Trophoblast cell (in vitro differentiated cells and primary cell): ENCODE results near the gene APEX1.

Source experiments
- DNase-seq, 2 donors: peaks; one replicate each; pipeline ENCODE4 v3.0.0-alpha.2; 2016
- H2AFZ ChIP-seq: 2 replicates; pipeline ENCODE4 v1.6.1; 2013; ENCODE audit warnings: low read length, moderate library complexity, mild to moderate bottlenecking; ENCODE audit not compliant: insufficient read depth, poor library complexity
- H2AK5ac ChIP-seq: 2 replicates; pipeline ENCODE4 v1.6.1; 2013; ENCODE audit warnings: mild to moderate bottlenecking, low read length
- H2BK120ac ChIP-seq: 2 replicates; pipeline ENCODE4 v1.6.1; 2013; ENCODE audit warnings: low read length, mild to moderate bottlenecking, moderate library complexity; ENCODE audit not compliant: insufficient read depth, poor library complexity
- H2BK12ac ChIP-seq: 2 replicates; pipeline ENCODE4 v1.6.1; 2013; ENCODE audit warnings: mild to moderate bottlenecking, low read length, moderate library complexity
- H2BK5ac ChIP-seq: 2 replicates; pipeline ENCODE4 v1.6.1; 2013; ENCODE audit warnings: low read length, low read depth, moderate library complexity, mild to moderate bottlenecking; ENCODE audit not compliant: poor library complexity
- H3K14ac ChIP-seq: 2 replicates; pipeline ENCODE4 v1.6.1; 2013; ENCODE audit warnings: mild to moderate bottlenecking, low read length
- H3K18ac ChIP-seq: 2 replicates; pipeline ENCODE4 v1.6.1; 2013; ENCODE audit warnings: mild to moderate bottlenecking, low read length
- H3K23ac ChIP-seq: 2 replicates; pipeline ENCODE4 v1.6.1; 2013; ENCODE audit warnings: low read length
- H3K27ac ChIP-seq: 2 replicates; pipeline ENCODE4 v1.5.1; 2013; ENCODE audit warnings: low read depth, mild to moderate bottlenecking, inconsistent platforms, low read length, moderate library complexity
- H3K27me3 ChIP-seq: 2 replicates; pipeline ENCODE4 v1.6.1; 2013; ENCODE audit warnings: inconsistent platforms, mild to moderate bottlenecking, low read length, moderate library complexity; ENCODE audit not compliant: insufficient read depth
- H3K36me3 ChIP-seq, 2 experiments: 1 replicate in 1 of 2; 2 replicates in 1 of 2; pipeline ENCODE4 v1.6.1; 2013; ENCODE audit warnings: low read length in 2 of 2, mild to moderate bottlenecking in 2 of 2, moderate library complexity in 1 of 2; ENCODE audit not compliant: insufficient read depth in 2 of 2, control insufficient read depth in 1 of 2
- H3K4ac ChIP-seq: 2 replicates; pipeline ENCODE4 v1.6.1; 2013; ENCODE audit warnings: low read depth, mild to moderate bottlenecking, low read length, moderate library complexity
- H3K4me1 ChIP-seq, 2 experiments: 1 replicate in 1 of 2; 2 replicates in 1 of 2; pipeline ENCODE4 v1.6.1; 2013; ENCODE audit warnings: low read length in 2 of 2, mild to moderate bottlenecking in 2 of 2, moderate library complexity in 1 of 2; ENCODE audit not compliant: insufficient read depth in 2 of 2, control insufficient read depth in 1 of 2
- H3K4me2 ChIP-seq: 2 replicates; pipeline ENCODE4 v1.6.1; 2013; ENCODE audit warnings: inconsistent platforms, mild to moderate bottlenecking, low read length, moderate library complexity
- H3K4me3 ChIP-seq: 2 replicates; pipeline ENCODE4 v1.5.1; 2013; ENCODE audit warnings: mild to moderate bottlenecking, low read depth, low read length, inconsistent platforms
- H3K79me1 ChIP-seq: one replicate; pipeline ENCODE4 v1.6.1; 2013; ENCODE audit warnings: low read length
- H3K79me2 ChIP-seq: 2 replicates; pipeline ENCODE4 v1.6.1; 2013; ENCODE audit warnings: low read length, mild to moderate bottlenecking; ENCODE audit not compliant: control insufficient read depth, insufficient read depth, poor library complexity
- H3K9ac ChIP-seq: 2 replicates; pipeline ENCODE4 v1.6.1; 2013; ENCODE audit warnings: mild to moderate bottlenecking, low read length
- H3K9me3 ChIP-seq: 2 replicates; pipeline ENCODE4 v1.6.1; 2013; ENCODE audit warnings: low read depth, mild to moderate bottlenecking, control low read depth, inconsistent platforms, low read length; ENCODE audit not compliant: insufficient read depth
- H4K12ac ChIP-seq: 2 replicates; pipeline ENCODE4 v1.6.1; 2013; ENCODE audit warnings: low read depth, mild to moderate bottlenecking, low read length, moderate library complexity
- H4K8ac ChIP-seq: 2 replicates; pipeline ENCODE4 v1.6.1; 2013; ENCODE audit warnings: low read depth, mild to moderate bottlenecking, low read length, moderate library complexity
- H4K91ac ChIP-seq: one replicate; pipeline ENCODE4 v1.6.1; 2013; ENCODE audit warnings: low read depth, mild to moderate bottlenecking, low read length, moderate library complexity
- WGBS: extraction: QIAGEN DNeasy Blood & Tissue Kit; methylation state at CpG from one replicate; pipeline ENCODE4 v1.1.7; 2013; ENCODE audit warnings: missing lambda C conversion rate; ENCODE audit not compliant: insufficient read length, insufficient coverage; ENCODE audit errors: extremely low coverage; 5-methylcytosine and 5-hydroxymethylcytosine counted together

Gene APEX1

GRCh38 chr14:20494935-20495766 lies 40.1 kb downstream of the APEX1 start:
- H3K27me3 ChIP-seq: no peaks in the 10 kb centered on the region
- no peaks in the 10 kb centered on the region for H3K79me2 ChIP-seq
- no peak overlapping the region for H2BK12ac ChIP-seq
- no peak overlapping the region for H3K23ac ChIP-seq
- H3K79me1 ChIP-seq: no peaks in the 10 kb centered on the region
- H4K91ac ChIP-seq: no peak overlapping the region
- WGBS: no CpG with 5 or more reads among the region's 8 CpGs
- no peak overlapping the region for H3K27ac ChIP-seq
- H2BK120ac ChIP-seq: no peak overlapping the region
- no peak overlapping the region for H3K18ac ChIP-seq
- H3K14ac ChIP-seq: no peak overlapping the region
- no peak overlapping the region for H3K9ac ChIP-seq
- no peak overlapping the region for H3K4me3 ChIP-seq
- peak; percentile 69 to 79 for DNase-seq
- H4K12ac ChIP-seq: no peak overlapping the region
- H2AFZ ChIP-seq: no peak overlapping the region
- no peak overlapping the region for H3K4ac ChIP-seq
- peaks cover 3 to 9% of the 10 kb centered on the region in 2 experiments for H3K4me1 ChIP-seq
- no peak overlapping the region for H4K8ac ChIP-seq
- no peaks in the 10 kb centered on the region for H3K36me3 ChIP-seq
- no peaks in the 10 kb centered on the region for H3K9me3 ChIP-seq
- H2BK5ac ChIP-seq: no peak overlapping the region
- H3K4me2 ChIP-seq: no peak overlapping the region
- no peak overlapping the region for H2AK5ac ChIP-seq

GRCh38 chr14:20498622-20499021 lies 43.6 kb downstream of the APEX1 start:
- Histone ChIP-seq H3K18ac (no peak overlapping the region), H3K27ac (no peak overlapping the region), H3K4me2 (no peak overlapping the region), H4K8ac (no peak overlapping the region), H3K4me3 (no peak overlapping the region), H2AFZ (no peak overlapping the region), H2AK5ac (no peak overlapping the region), H2BK12ac (no peak overlapping the region), H3K4me1 (no peaks in the 10 kb centered on the region), H3K23ac (no peak overlapping the region), H3K9me3 (no peaks in the 10 kb centered on the region), H4K91ac (no peak overlapping the region), H3K79me1 (no peaks in the 10 kb centered on the region), H3K9ac (no peak overlapping the region), H3K14ac (no peak overlapping the region), H3K36me3 (no peaks in the 10 kb centered on the region), H3K27me3 (no peaks in the 10 kb centered on the region), H2BK5ac (no peak overlapping the region), H2BK120ac (no peak overlapping the region), H4K12ac (no peak overlapping the region), H3K4ac (no peak overlapping the region), H3K79me2 (no peaks in the 10 kb centered on the region)
- DNase-seq: no peak
- WGBS: no CpG with 5 or more reads among the region's 2 CpGs

- Histone ChIP-seq H4K91ac (no peak overlapping the region), H3K36me3 (no peaks in the 10 kb centered on the region), H3K27me3 (no peaks in the 10 kb centered on the region), H2BK120ac (no peak overlapping the region), H3K18ac (no peak overlapping the region), H2AFZ (no peak overlapping the region), H3K4ac (no peak overlapping the region), H2BK12ac (no peak overlapping the region), H3K9me3 (no peaks in the 10 kb centered on the region), H2BK5ac (no peak overlapping the region), H3K79me2 (no peaks in the 10 kb centered on the region), H4K12ac (no peak overlapping the region), H3K4me3 (no peak overlapping the region), H2AK5ac (no peak overlapping the region), H3K9ac (no peak overlapping the region), H3K14ac (no peak overlapping the region), H4K8ac (no peak overlapping the region), H3K79me1 (no peaks in the 10 kb centered on the region), H3K4me1 (no peaks in the 10 kb centered on the region), H3K23ac (no peak overlapping the region), H3K4me2 (peak overlapping the region; percentile 3), H3K27ac (no peak overlapping the region)
- WGBS: no CpG with 5 or more reads among the region's 4 CpGs
- no peak for DNase-seq
These were observed 44.1 kb downstream of the APEX1 start for GRCh38 chr14:20499108-20499507.

DNA sequence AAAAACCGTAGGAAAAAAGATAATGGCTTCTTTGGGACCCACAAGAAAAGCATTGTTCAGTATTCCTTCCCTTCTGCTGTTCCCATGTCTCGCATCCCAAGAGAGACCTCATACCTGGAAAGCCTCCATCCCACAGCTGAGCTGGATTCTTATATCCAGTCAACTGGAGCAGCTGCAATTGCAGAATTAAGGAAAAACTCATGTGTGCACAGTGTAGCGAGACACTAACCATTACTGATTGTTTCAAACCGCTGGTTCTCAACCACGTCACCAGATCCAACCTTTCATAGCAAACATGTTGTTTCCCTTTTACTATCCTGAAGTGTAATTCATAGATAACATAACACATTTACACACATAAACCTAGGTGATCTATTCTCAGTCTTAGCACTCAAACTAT lies 44.9 kb downstream of the APEX1 start:
- Histone ChIP-seq H3K79me2 (no peaks in the 10 kb centered on the region), H3K79me1 (no peaks in the 10 kb centered on the region), H2BK5ac (no peak overlapping the region), H3K27ac (no peak overlapping the region), H2AK5ac (no peak overlapping the region), H3K18ac (no peak overlapping the region), H3K4me1 (no peaks in the 10 kb centered on the region), H2BK12ac (no peak overlapping the region), H4K8ac (no peak overlapping the region), H3K4ac (no peak overlapping the region), H3K9me3 (no peaks in the 10 kb centered on the region), H3K27me3 (no peaks in the 10 kb centered on the region), H3K14ac (no peak overlapping the region), H3K4me3 (no peak overlapping the region), H2BK120ac (no peak overlapping the region), H2AFZ (no peak overlapping the region), H3K4me2 (no peak overlapping the region), H4K12ac (no peak overlapping the region), H4K91ac (no peak overlapping the region), H3K36me3 (no peaks in the 10 kb centered on the region), H3K23ac (no peak overlapping the region), H3K9ac (no peak overlapping the region)
- WGBS: no CpG with 5 or more reads among the region's 5 CpGs
- no peak for DNase-seq
